Measurements from ENCODE around the gene GAL3ST2.
A peak's percentile ranks its signal among the peaks of the same experiment; 100 is the strongest.
"Not testable (repeated sequence)": the region's sequence is repeated elsewhere in the genome, so short reads cannot be mapped to it uniquely, and the experiment has no call there.

Gene GAL3ST2

DNA sequence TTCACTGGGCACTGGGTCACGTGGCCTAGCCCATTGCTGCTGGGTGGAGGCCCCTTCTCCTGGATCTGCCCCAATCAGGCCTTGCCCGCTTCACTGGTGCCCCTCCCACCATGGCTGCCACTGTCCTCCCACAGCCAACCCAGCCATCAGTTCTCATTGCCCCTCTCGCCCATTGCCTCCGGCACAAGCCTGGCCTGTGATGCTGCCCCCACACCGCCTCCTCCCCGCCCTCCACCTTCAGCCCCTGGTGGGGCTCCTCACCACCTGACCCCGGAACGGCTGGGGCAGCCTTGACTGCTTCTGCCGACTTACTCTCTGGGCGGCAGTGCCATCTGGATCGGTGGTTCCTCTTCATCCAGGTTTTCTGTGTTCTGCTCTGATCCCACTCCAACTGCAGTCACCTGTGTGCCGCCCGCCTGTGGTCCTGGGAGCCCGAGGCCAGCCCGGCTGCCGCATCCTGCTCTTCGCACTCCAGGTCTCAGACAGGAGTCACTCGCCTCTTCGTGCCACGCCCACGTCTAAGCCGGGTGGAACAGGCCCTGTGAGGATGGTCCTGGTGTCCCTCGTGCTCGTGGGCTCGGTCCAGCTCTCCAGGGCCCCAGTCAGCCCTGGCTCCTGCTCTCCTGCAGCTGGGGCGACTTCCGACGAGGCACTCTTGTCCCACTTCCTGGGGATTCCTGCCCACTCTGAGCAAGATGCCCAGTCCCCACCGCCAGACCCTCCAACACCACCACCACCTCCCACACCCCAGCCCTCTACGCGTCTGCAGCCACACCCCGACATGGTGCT, 28.0 kb upstream of the GAL3ST2 start:
- DNase-seq = no peak

DNA sequence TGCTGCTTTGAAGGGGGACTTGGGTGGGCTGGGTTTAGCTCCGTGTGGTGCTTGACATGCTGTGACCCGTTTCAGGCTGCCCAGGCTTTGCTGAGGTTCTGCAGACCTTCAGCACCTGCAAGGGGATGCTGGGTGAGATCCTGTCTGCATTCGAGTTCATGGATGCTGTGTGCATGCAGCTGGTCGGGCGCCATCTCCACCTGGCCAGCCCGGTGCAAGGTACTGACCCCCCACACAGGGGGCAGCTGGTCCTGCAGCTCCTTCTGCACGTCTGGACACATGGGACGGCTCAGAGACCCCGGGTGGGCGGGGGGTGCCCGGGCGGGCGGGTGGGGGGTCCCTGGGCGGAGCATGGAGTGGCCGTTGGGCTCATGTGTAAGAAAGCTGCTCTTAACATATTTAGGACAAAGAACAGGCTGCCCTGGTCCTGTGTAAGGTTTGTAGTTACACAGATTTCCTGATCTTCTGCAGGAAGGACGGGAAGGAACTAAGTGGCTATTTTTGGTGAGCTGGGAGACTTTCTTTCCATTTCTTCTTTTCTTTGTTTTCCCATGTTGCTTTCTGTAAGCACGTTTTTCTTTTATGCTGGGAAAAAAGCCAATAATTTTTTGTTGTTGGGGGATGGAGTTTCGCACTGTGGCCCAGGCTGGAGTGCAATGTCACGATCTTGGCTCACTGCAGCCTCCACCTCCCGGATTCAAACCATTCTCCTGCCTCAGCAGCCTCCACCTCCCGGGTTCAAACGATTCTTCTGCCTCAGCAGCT, 26.4 kb upstream of the GAL3ST2 start:
- no peak for DNase-seq

GRCh38 chr2:241751152-241751551, 25.5 kb upstream of the GAL3ST2 start:
- no peak for DNase-seq

GRCh38 chr2:241751776-241752175, 24.8 kb upstream of the GAL3ST2 start:
- DNase-seq = no peak

DNA sequence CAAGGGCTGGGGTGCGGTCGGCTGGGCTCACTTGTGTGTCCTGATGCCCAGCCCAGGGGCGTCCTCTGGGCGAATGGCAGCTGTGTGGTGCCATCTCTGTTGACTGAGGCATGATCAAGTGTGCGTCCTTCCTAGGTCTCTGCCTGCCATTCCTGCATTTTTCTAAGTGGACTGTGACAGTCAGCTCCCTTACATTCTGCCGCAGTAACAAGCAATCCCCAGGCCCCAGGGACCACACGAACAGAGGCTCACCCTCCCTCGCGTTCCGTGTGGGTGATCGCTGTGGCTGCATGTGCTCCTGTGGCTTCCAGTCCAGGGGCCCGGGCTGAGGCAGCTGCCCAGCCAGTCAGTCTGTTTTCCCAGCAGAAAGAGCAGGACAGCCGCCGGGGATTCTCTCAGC, 24.4 kb upstream of the GAL3ST2 start:
- DNase-seq = no peak

GRCh38 chr2:241752689-241753276, 23.8 kb upstream of the GAL3ST2 start:
- DNase-seq = no peak

- no peak for DNase-seq
Measured at GRCh38 chr2:241753493-241753892, 23.1 kb upstream of the GAL3ST2 start.

DNA sequence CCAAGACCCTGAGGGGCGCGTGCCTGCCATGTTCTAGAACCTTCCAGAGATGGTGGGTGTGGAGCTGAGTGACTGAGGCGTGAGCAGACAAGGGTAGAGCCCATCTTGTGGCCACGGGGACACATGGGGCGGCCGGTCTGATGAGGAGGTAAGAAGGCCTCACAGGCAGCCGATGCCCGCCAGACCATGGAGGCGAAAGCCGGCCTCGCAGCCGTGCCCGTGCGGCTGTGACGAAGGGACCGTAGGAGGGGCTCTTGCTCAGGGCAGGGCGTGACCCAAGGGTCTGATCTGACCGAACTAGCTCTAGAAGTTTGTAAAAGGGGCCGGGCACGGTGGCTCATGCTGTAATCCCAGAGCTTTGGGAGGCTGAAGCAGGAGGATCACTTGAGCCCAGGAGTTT, 22.6 kb upstream of the GAL3ST2 start:
- DNase-seq = no peak

GRCh38 chr2:241755166-241755565, 21.5 kb upstream of the GAL3ST2 start:
- no peak for DNase-seq

- DNase-seq = no peak
Measured at GRCh38 chr2:241755777-241756176, 20.8 kb upstream of the GAL3ST2 start.

DNA sequence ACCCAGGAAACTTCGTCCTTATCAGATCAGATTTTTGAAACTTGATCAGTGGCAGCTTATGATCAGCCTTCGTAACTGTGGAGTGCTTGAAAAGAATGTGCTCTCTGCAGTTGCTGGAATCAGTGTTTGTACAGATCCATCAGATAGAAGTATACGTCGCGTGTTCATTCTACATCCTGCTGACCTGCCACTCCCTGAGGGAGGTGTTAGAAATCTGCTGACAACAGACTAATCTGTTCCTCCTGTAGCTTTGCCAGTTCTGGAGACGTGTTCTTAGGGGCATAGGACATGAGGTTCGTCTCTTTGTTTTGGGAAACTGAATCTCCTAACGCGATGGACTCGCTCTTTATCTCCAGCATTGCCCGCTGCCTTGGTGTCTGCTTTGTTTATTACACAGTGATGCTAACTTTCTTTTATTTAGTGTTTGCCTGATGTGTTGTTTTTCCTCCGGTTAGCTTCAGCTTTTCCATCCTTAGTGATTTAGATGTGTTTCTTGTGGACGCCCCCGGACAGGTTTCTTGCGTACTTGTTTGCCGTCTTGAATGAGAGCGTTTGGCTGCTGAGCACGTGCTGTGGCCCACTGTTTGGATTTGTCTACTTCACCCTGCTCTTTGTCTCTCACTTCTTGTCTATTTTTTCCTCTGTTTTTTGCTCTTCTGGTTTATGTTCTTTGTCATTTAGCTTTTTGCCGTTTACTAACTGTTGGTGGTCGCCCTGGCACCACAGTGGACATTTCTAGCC, 17.4 kb upstream of the GAL3ST2 start:
- peak; percentile 2 for DNase-seq

DNA sequence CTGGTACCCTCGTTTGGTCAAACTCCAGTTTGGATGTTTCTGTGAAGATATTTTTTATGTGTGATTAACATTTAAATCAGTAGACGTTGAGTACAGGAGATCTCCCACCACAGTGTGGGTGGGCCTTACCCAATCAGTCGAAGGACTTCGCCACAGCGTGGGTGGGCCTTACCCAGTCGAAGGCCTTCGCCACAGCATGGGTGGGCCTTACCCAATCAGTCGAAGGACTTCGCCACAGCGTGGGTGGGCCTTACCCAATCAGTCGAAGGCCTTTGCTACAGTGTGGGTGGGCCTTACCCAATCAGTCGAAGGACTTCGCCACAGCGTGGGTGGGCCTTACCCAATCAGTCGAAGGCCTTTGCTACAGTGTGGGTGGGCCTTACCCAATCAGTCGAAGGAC, 16.7 kb upstream of the GAL3ST2 start:
- not testable (repeated sequence) for DNase-seq

DNA sequence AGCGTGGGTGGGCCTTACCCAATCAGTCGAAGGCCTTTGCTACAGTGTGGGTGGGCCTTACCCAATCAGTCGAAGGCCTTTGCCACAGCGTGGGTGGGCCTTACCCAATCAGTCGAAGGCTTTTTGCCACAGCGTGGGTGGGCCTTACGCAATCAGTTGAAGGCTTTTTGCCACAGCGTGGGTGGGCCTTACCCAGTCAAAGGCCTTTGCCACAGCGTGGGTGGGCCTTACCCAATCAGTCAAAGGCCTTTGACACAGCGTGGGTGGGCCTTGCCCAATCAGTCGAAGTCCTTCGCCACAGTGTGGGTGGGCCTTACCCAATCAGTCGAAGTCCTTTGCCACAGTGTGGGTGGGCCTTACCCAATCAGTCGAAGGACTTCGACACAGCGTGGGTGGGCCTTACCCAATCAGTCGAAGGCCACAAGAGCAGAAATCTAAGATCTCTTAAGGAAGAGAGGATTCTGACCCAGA, 16.3 kb upstream of the GAL3ST2 start:
- DNase-seq = peak; percentile 22

GRCh38 chr2:241762321-241762932, 14.2 kb upstream of the GAL3ST2 start:
- peak; percentile 14 for DNase-seq

- DNase-seq = peak; percentile 11
Measured at GRCh38 chr2:241762933-241763369, 13.7 kb upstream of the GAL3ST2 start.

DNA sequence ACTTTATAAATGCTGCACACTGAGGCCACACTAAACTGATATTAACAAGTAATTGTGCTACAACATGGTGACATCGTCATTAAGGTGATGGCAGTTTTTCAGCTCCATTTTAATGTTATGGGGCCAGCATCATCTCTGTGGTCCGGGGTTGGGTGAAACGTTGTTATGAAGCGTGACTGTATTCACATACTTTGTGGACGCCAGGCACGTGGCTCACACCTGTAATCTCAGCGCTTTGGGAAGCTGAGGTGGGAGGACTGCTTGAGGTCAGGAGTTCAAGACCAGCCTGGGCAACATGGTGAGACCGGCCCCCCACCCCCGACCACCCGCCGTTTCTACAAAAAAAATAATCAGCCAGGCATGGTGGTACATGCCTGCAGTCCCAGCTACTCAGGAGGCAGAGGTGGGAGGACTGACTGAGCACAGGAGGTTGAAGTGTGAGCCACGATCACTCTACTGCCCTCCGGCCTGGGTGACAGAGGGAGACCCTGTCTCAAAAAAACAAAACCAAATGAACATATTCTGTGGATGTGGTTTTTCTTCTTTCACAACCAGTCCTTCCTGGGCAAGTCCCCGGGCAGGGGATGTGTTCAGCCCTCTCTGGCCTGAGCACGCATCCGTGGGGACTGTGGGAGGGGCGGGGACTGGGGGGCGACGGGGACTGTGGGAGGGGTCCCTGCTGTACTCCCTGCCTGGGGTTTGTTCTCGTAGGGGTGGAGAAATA, 12.9 kb upstream of the GAL3ST2 start:
- peak; percentile 10 for DNase-seq

- DNase-seq = peak; percentile 13
Measured at GRCh38 chr2:241764275-241765241, 12.1 kb upstream of the GAL3ST2 start.

DNA sequence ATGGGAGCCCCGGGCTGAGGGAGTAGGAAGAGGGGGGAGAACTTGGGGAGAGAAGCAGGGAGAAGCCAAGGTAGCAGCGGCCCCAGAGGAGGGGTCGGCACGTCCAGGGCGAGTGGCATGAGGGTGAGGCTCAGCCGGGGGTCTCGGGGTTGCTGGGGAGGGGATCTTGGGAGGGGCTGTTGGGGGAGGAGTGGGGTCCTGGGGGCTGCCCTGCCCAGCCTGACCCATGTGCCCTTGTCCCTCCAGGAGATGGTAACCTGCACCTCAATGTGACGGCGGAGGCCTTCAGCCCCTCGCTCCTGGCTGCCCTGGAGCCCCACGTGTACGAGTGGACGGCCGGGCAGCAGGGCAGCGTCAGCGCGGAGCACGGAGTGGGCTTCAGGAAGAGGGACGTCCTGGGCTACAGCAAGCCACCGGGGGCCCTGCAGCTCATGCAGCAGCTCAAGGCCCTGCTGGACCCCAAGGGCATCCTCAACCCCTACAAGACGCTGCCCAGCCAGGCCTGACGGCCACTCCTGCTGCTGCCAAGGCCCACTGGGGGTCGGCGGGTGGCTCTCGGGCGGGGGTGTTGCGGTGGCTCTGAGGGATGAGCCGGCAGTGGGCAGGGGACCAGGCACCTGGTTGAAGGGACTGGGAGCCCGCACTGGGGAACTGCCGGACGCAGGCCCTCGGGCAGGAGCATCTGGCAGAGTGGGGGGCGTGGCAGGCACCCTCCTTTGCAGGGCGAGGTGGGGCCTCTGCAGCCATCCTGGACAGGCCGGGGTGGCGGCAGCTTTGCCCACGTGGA, 9.0 kb upstream of the GAL3ST2 start:
- no peak for DNase-seq

- no peak for DNase-seq
Measured at GRCh38 chr2:241768251-241768711, 8.3 kb upstream of the GAL3ST2 start.

- no peak for DNase-seq
Measured at GRCh38 chr2:241768850-241769249, 7.8 kb upstream of the GAL3ST2 start.
